Spinal cord (tissue), 10 donors: ENCODE measurements around the gene TBX20. TPM values are rescaled to one million over a fixed set of nuclear protein-coding genes. Genes with fewer than 3 reads are reported as not detected.
"Not testable (repeated sequence)": the region's sequence is repeated elsewhere in the genome, so short reads cannot be mapped to it uniquely, and the experiment has no call there.

Source experiments
- DNase-seq, 6 donors: peaks; one replicate each; pipeline versions ENCODE4 v3.0.0 to v3.0.0-alpha.2; 2013 to 2015; ENCODE audit warnings: low spot score in 6 of 6, low read depth in 4 of 6
- H3K27ac ChIP-seq: one replicate; pipeline ENCODE4 v1.5.1; 2013; ENCODE audit warnings: low read depth, low read length, control low read depth
- H3K27me3 ChIP-seq: one replicate; pipeline ENCODE4 v1.6.1; 2013; ENCODE audit warnings: low read length; ENCODE audit not compliant: control insufficient read depth, insufficient read depth
- H3K36me3 ChIP-seq: one replicate; pipeline ENCODE4 v1.6.1; 2013; ENCODE audit warnings: low read length; ENCODE audit not compliant: control insufficient read depth, insufficient read depth
- H3K4me1 ChIP-seq: one replicate; pipeline ENCODE4 v1.6.1; 2013; ENCODE audit warnings: low read length; ENCODE audit not compliant: control insufficient read depth, insufficient read depth
- H3K4me3 ChIP-seq: one replicate; pipeline ENCODE4 v1.5.1; 2013; ENCODE audit warnings: low read depth, low read length, control low read depth
- H3K9me3 ChIP-seq: one replicate; pipeline ENCODE4 v1.6.1; 2013; ENCODE audit warnings: low read length; ENCODE audit not compliant: control insufficient read depth, insufficient read depth
- WGBS: methylation state at CpG from one replicate; pipeline ENCODE4 v1.1.5; 2013; ENCODE audit warnings: missing lambda C conversion rate; ENCODE audit not compliant: insufficient coverage; 5-methylcytosine and 5-hydroxymethylcytosine counted together
- polyA plus RNA-seq, 2 donors: library from polyadenylated mRNA; unstranded; fragments of 120-200 nt; gene quantifications; one replicate each; pipeline ENCODE4 v1.2.1, GENCODE V29; 2013; ENCODE audit not compliant: insufficient read length in 2 of 2
- total RNA-seq, 2 donors: library from RNA; depleted of rRNA in 1 of 2; stranded (reverse); fragments of 120-200 nt in 1 of 2; fragments of >200 nt in 1 of 2; gene quantifications; one replicate each; pipeline versions ENCODE4 v1.2.3 to v1.2.4, GENCODE V29; 2013 to 2014
- donor health status: healthy.

Gene TBX20
- total and polyA plus RNA-seq, 4 donors, result not detected

- not testable (repeated sequence) for H3K4me3 ChIP-seq, H3K4me1 ChIP-seq, H3K36me3 ChIP-seq, H3K27me3 ChIP-seq, H3K9me3 ChIP-seq, DNase-seq, H3K27ac ChIP-seq
- WGBS, result no CpG with 5 or more reads among the region's 2 CpGs
These were observed 53.7 kb downstream of the TBX20 start for GRCh38 chr7:35200170-35200569.

GRCh38 chr7:35198370-35199140, 55.3 kb downstream of the TBX20 start:
- not testable (repeated sequence) for H3K4me3 ChIP-seq, H3K27ac ChIP-seq, DNase-seq, H3K9me3 ChIP-seq, H3K36me3 ChIP-seq, H3K27me3 ChIP-seq, H3K4me1 ChIP-seq
- WGBS, result no CpG with 5 or more reads among the region's 2 CpGs

DNA sequence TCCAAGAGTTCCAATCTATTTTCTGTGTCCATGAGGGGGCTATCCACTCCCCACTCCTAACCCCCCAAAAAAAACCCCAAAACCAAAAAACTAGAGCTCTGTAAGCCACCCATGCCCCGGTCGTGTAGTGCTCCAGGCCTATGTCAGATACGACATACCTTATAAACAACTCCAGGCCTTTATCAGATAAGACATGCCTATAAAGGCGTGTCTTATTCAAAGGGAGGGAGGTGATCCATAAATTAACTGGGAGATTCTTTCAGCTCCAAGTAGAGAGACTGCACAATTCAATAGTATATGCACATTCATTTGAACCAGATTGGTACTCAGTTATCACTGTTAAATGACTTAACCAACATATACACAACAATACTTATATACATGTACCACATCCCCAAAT, 62.3 kb downstream of the TBX20 start:
- H3K4me1 ChIP-seq, DNase-seq, H3K9me3 ChIP-seq, H3K4me3 ChIP-seq, H3K27me3 ChIP-seq, H3K27ac ChIP-seq, H3K36me3 ChIP-seq: not testable (repeated sequence)
- WGBS, result no CpG with 5 or more reads among the region's 4 CpGs

DNA sequence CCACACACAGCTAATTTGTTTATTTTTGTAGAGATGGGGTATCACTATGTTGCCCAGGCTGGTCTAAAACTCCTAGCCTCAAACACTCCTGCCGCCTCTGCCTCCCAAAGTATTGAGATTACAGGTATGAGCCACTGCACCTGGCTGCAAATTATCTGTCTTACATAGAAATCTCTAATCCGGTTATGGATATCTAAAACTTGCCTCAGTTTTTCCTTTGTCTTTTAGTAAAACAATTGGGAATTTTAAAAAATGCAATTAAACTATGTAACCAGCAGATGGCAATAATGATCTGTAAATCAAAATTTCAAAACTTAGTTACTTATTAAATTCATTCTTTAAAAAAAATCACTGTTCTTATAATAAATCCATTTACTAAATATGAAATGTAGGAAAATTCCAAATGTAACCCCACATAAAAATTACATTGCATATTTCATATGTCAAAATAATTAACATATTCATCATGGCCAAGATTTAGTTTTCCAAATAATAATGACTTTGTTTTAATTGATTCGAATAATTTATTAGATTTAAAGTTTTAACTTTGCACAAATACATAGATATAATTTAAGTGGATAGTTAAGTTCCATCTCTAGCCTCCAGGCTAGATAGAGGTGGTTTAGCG, 63.6 kb downstream of the TBX20 start:
- not testable (repeated sequence) for H3K9me3 ChIP-seq, H3K4me3 ChIP-seq, DNase-seq, H3K36me3 ChIP-seq, H3K27ac ChIP-seq
- no CpG with 5 or more reads among the region's 4 CpGs for WGBS
- H3K4me1 ChIP-seq, result peaks cover 16% of the 10 kb centered on the region
- H3K27me3 ChIP-seq, result peaks cover 11% of the 10 kb centered on the region

- not testable (repeated sequence) for H3K9me3 ChIP-seq, H3K27ac ChIP-seq, H3K36me3 ChIP-seq
- WGBS, result 1% methylated on average over 27 of the region's 27 CpGs
- DNase-seq, result peak in 5 of 6 donors; percentile 1 to 62 (median 19)
- peak overlapping the region; percentile 54 for H3K4me3 ChIP-seq
- peaks cover 11% of the 10 kb centered on the region for H3K27me3 ChIP-seq
- peaks cover 16% of the 10 kb centered on the region for H3K4me1 ChIP-seq
These were observed 67.1 kb downstream of the TBX20 start for GRCh38 chr7:35186751-35187150.

DNA sequence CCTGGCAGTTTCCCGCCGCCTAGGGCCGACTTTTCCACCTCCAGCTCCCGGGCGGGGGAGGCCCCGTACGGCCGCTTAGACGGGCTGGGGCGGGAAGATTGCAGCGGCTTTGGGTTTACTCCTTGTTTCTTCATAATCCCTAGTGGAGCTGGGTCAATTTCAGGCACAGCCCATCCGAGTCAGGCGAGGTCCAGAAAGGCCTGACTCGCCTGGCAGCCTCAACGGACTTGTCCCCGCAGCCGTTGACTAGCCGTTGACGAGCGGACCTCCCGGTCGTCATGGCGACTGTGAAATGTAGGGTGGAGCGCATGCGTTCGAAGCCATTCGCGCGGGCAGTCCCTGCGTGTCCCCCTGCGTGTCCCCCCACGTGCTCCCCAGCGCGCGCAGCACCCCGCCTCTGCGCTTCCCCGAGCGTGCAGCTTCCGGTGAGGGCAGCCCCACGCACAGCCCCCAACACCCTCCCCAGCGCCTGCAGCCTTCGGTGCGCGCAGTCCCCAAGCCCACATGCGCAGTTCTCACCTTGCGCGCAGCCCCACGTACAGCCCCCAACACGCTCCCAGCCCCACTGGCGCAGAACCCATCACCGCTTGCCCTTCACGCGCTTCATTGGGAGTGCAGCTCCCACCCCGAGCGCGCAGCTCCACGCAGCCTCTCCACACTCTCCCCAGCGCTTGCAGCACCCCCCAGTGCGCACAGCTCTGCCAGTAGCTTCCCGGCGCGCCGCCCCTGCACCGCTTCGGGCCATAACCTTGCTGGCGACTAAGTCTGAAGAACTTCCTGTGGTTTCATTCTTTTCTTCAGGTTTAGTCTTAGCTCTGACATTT, 67.8 kb downstream of the TBX20 start:
- 0% methylated on average over 67 of the region's 67 CpGs for WGBS
- peak; percentile 36 to 96 (median 60) for DNase-seq
- H3K27me3 ChIP-seq, result peaks cover 11% of the 10 kb centered on the region
- peaks cover 16% of the 10 kb centered on the region for H3K4me1 ChIP-seq
- peak overlapping the region; percentile 54 for H3K4me3 ChIP-seq
- no peak overlapping the region for H3K27ac ChIP-seq
- no peaks in the 10 kb centered on the region for H3K36me3 ChIP-seq
- no peaks in the 10 kb centered on the region for H3K9me3 ChIP-seq

DNA sequence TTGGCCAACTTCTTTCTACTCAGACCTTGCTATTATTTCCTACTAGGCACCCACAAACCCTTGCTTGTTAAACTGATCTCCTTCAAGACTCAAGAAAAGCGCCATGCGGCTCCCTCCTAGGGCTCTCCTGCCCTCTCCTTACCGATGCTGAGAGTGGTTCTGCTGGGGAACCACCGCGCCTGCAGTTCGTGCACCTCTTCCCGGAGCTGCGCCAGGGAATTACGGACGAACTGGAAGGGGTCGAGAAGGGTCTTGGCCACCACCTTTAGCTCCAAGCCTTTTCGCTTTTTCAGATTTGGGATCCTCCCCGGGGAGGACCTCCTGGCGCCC, 68.4 kb downstream of the TBX20 start:
- H3K9me3 ChIP-seq, H3K27ac ChIP-seq, DNase-seq, H3K36me3 ChIP-seq: not testable (repeated sequence)
- WGBS, result 0% methylated on average over 14 of the region's 14 CpGs
- Histone ChIP-seq H3K4me3 (peak overlapping the region; percentile 54), H3K27me3 (peaks cover 11% of the 10 kb centered on the region), H3K4me1 (peaks cover 16% of the 10 kb centered on the region)

- peaks cover 16% of the 10 kb centered on the region for H3K4me1 ChIP-seq
- not testable (repeated sequence) for H3K36me3 ChIP-seq, DNase-seq, H3K27ac ChIP-seq, H3K9me3 ChIP-seq
- 59% methylated on average over 2 of the region's 5 CpGs for WGBS
- peak overlapping the region; percentile 54 for H3K4me3 ChIP-seq
- peaks cover 11% of the 10 kb centered on the region for H3K27me3 ChIP-seq
These were observed 68.9 kb downstream of the TBX20 start for GRCh38 chr7:35184961-35185360.

- Histone ChIP-seq H3K27me3 (peaks cover 11% of the 10 kb centered on the region), H3K4me1 (peaks cover 16% of the 10 kb centered on the region)
- 83% methylated on average over 1 of the region's 5 CpGs for WGBS
- H3K9me3 ChIP-seq, H3K27ac ChIP-seq, DNase-seq, H3K36me3 ChIP-seq, H3K4me3 ChIP-seq: not testable (repeated sequence)
These were observed 69.9 kb downstream of the TBX20 start for GRCh38 chr7:35183873-35184503.
